SU-DHL-6 (cell line): ENCODE data around the gene PFKFB1.

Experiments
- EZH2phosphoT487 ChIP-seq: fragments of 200-600 bp; sonication (generic), shearing (Covaris generic); conservative IDR thresholded peaks from 2 replicates; pipeline ENCODE4 v1.6.1; 2018; ENCODE audit warnings: mild to moderate bottlenecking, antibody characterized with exemption, low read length, moderate library complexity, mixed read lengths
- TF ChIP-seq, protein P1 (sequence below): fragments of 200-600 bp; sonication (generic); IDR thresholded peaks from one replicate; pipeline ENCODE4 v1.5.1; 2017; ENCODE audit warnings: antibody characterized with exemption, mild to moderate bottlenecking, low read length, moderate library complexity; ENCODE audit not compliant: insufficient read depth, poor library complexity, severe bottlenecking

DNA sequence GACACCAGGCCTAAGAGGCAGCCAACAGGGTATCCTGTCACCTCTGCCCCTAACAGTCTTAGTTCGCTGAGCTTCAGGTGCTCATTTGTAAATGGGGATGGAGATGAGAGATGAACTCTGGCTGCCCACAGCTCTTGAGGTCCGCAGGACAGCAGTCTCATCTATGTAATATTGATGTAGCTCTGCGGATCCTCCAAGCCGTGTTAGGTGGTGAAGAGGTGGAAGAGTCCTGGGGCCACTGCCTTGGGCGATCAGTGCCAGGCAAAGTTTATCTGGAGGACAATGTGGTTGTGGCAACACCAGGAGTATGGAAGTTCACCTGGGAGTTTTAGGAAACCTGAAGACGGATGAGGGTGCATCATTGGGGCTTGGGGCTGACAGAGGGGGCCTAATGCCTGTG is 59.9 kb downstream of the PFKFB1 start:
- TF ChIP-seq, protein P1, sequence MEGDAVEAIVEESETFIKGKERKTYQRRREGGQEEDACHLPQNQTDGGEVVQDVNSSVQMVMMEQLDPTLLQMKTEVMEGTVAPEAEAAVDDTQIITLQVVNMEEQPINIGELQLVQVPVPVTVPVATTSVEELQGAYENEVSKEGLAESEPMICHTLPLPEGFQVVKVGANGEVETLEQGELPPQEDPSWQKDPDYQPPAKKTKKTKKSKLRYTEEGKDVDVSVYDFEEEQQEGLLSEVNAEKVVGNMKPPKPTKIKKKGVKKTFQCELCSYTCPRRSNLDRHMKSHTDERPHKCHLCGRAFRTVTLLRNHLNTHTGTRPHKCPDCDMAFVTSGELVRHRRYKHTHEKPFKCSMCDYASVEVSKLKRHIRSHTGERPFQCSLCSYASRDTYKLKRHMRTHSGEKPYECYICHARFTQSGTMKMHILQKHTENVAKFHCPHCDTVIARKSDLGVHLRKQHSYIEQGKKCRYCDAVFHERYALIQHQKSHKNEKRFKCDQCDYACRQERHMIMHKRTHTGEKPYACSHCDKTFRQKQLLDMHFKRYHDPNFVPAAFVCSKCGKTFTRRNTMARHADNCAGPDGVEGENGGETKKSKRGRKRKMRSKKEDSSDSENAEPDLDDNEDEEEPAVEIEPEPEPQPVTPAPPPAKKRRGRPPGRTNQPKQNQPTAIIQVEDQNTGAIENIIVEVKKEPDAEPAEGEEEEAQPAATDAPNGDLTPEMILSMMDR = no peak
- no peak for TF ChIP-seq EZH2phosphoT487
